ENCODE data around the gene HNRNPUL1.

DNA sequence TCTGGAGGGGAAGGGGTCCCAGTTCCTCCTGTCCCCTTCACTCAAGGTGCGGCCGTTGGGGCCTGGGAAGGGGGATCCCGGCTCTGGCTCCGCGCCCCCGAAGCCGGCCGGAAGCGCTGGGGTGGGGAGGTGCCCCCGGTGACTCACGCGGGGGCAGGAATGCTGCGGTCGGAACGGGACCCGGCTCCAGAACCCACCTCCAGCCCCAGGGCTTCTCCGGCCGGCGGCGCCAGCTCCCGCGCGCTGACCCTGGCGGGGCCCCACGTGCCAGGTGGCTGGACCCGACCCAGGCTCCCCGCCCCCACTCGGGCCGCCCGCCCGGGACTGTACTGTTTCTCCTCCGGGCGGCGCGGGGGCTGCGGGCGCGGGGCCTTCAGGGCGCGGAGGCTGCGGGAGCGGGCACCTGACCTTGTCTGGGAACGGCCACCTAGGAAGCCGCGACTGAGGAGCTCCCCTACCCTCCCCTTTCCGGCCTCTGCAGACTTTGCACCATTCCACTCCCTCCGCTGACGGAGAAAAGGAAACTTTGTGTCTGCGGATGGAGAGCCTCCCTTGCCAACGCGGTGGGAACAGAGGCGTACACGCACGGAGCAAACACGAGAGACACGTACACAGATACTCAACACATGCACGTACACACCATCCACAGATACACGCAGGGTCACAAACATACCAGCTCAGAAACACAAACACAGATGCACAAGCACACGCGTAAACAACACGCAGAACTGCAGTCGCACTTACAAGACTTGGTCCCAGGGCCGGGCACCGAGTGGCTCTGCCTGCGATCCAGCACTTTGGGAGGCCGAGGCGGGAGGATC lies 37.9 kb upstream of the HNRNPUL1 start:
- TF ChIP-seq, protein P1, sequence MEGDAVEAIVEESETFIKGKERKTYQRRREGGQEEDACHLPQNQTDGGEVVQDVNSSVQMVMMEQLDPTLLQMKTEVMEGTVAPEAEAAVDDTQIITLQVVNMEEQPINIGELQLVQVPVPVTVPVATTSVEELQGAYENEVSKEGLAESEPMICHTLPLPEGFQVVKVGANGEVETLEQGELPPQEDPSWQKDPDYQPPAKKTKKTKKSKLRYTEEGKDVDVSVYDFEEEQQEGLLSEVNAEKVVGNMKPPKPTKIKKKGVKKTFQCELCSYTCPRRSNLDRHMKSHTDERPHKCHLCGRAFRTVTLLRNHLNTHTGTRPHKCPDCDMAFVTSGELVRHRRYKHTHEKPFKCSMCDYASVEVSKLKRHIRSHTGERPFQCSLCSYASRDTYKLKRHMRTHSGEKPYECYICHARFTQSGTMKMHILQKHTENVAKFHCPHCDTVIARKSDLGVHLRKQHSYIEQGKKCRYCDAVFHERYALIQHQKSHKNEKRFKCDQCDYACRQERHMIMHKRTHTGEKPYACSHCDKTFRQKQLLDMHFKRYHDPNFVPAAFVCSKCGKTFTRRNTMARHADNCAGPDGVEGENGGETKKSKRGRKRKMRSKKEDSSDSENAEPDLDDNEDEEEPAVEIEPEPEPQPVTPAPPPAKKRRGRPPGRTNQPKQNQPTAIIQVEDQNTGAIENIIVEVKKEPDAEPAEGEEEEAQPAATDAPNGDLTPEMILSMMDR (conservative IDR thresholded peaks at IDR 0.05), result no peak
- no peak for TF ChIP-seq EZH2 (IDR thresholded peaks at IDR 0.05; ENCODE audit: low read depth)
